ENCODE results near the gene CHIC2.

The CHIC2 gene

GRCh38 chr4:54097152-54097551, 32.7 kb upstream of the CHIC2 start:
- ATAC-seq (ENCODE audit: insufficient read depth, low read depth) (no peak), DNase-seq (no peak)
- Histone ChIP-seq H3K9me3 (ENCODE audit: insufficient read depth, low read length, severe bottlenecking) (no peaks in the 10 kb centered on the region), H3K36me3 (ENCODE audit: insufficient read depth, low read length) (no peaks in the 10 kb centered on the region), H3K4me1 (ENCODE audit: insufficient read depth, low read length) (peaks cover 5% of the 10 kb centered on the region), H3K9ac (ENCODE audit: low read depth, low read length) (no peak overlapping the region), H2AFZ (ENCODE audit: low read depth, low read length) (no peak overlapping the region), H3K4me3 (ENCODE audit: low read depth in 1 of 2, low read length in 2 of 2) (no peak overlapping the region), H3K27ac (ENCODE audit: low read length) (no peak overlapping the region), H3K4me2 (ENCODE audit: insufficient read depth, low read length) (no peak overlapping the region), H4K20me1 (ENCODE audit: insufficient read depth, low read length) (no peaks in the 10 kb centered on the region), H3K79me2 (ENCODE audit: insufficient read depth, low read length) (no peaks in the 10 kb centered on the region), H3K27me3 (ENCODE audit: insufficient read depth, low read length, poor library complexity) (peaks cover 3% of the 10 kb centered on the region)
- TF ChIP-seq EZH2 (IDR thresholded peaks at IDR 0.05; ENCODE audit: borderline replicate concordance, low read depth, low read length, severe bottlenecking) (no peak), CTCF (IDR thresholded peaks at IDR 0.05; ENCODE audit: borderline replicate concordance, extremely low read depth, low read length, poor library complexity, severe bottlenecking) (no peak)

GRCh38 chr4:54096295-54096962, 32.0 kb upstream of the CHIC2 start:
- Histone ChIP-seq H4K20me1 (ENCODE audit: insufficient read depth, low read length) (no peaks in the 10 kb centered on the region), H3K79me2 (ENCODE audit: insufficient read depth, low read length) (no peaks in the 10 kb centered on the region), H3K27ac (ENCODE audit: low read length) (no peak overlapping the region), H2AFZ (ENCODE audit: low read depth, low read length) (no peak overlapping the region), H3K4me3 (ENCODE audit: low read depth in 1 of 2, low read length in 2 of 2) (no peak overlapping the region), H3K27me3 (ENCODE audit: insufficient read depth, low read length, poor library complexity) (peaks cover 3% of the 10 kb centered on the region), H3K9me3 (ENCODE audit: insufficient read depth, low read length, severe bottlenecking) (no peaks in the 10 kb centered on the region), H3K4me2 (ENCODE audit: insufficient read depth, low read length) (no peak overlapping the region), H3K9ac (ENCODE audit: low read depth, low read length) (no peak overlapping the region), H3K4me1 (ENCODE audit: insufficient read depth, low read length) (peaks cover 9% of the 10 kb centered on the region), H3K36me3 (ENCODE audit: insufficient read depth, low read length) (no peaks in the 10 kb centered on the region)
- TF ChIP-seq CTCF (IDR thresholded peaks at IDR 0.05; ENCODE audit: borderline replicate concordance, extremely low read depth, low read length, poor library complexity, severe bottlenecking), result no peak
- no peak for TF ChIP-seq EZH2 (IDR thresholded peaks at IDR 0.05; ENCODE audit: borderline replicate concordance, low read depth, low read length, severe bottlenecking)
- ATAC-seq (ENCODE audit: insufficient read depth, low read depth) (no peak), DNase-seq (no peak)

GRCh38 chr4:54095110-54095825, 30.9 kb upstream of the CHIC2 start:
- Histone ChIP-seq H3K4me2 (ENCODE audit: insufficient read depth, low read length) (no peak overlapping the region), H2AFZ (ENCODE audit: low read depth, low read length) (no peak overlapping the region), H3K4me3 (ENCODE audit: low read depth in 1 of 2, low read length in 2 of 2) (no peak overlapping the region), H3K79me2 (ENCODE audit: insufficient read depth, low read length) (no peaks in the 10 kb centered on the region), H3K36me3 (ENCODE audit: insufficient read depth, low read length) (no peaks in the 10 kb centered on the region), H3K4me1 (ENCODE audit: insufficient read depth, low read length) (peaks cover 14% of the 10 kb centered on the region), H3K9ac (ENCODE audit: low read depth, low read length) (no peak overlapping the region), H3K27ac (ENCODE audit: low read length) (no peak overlapping the region), H3K9me3 (ENCODE audit: insufficient read depth, low read length, severe bottlenecking) (no peaks in the 10 kb centered on the region), H3K27me3 (ENCODE audit: insufficient read depth, low read length, poor library complexity) (peaks cover 3% of the 10 kb centered on the region), H4K20me1 (ENCODE audit: insufficient read depth, low read length) (no peaks in the 10 kb centered on the region)
- TF ChIP-seq CTCF (IDR thresholded peaks at IDR 0.05; ENCODE audit: borderline replicate concordance, extremely low read depth, low read length, poor library complexity, severe bottlenecking), result no peak
- ATAC-seq (ENCODE audit: insufficient read depth, low read depth) (no peak), DNase-seq (no peak)
